Measurements from ENCODE around the gene CNST. TPM values are rescaled to one million over a fixed set of nuclear protein-coding genes. Genes with fewer than 3 reads are reported as not detected.
"Not testable (repeated sequence)": the region's sequence is repeated elsewhere in the genome, so short reads cannot be mapped to it uniquely, and the experiment has no call there.

CNST gene
- total RNA-seq, 6 experiments from 2014 or later: 9.8 to 21.7 (median 14.6) TPM

- WGBS (ENCODE audit: insufficient coverage, low coverage, low lambda C conversion rate, missing lambda C conversion rate): 75% methylated on average over 4 of the region's 4 CpGs
- H3K4me3 ChIP-seq: no peak overlapping the region
- H3K36me3 ChIP-seq: peaks cover 0 to 5% (median 2%) of the 10 kb centered on the region in 4 donors
- TF ChIP-seq CTCF (IDR thresholded peaks at IDR 0.05): no peak
- no peak overlapping the region for H3K27ac ChIP-seq
- DNase-seq (no peak), ATAC-seq (no peak)
- no peaks in the 10 kb centered on the region for H3K9me3 ChIP-seq
- H3K27me3 ChIP-seq: no peaks in the 10 kb centered on the region
- intact Hi-C loops (cut with DNase I): no loop called here
- no peaks in the 10 kb centered on the region for H3K4me1 ChIP-seq
Observed at GRCh38 chr1:246599315-246599714, 33.1 kb downstream of the CNST start.

GRCh38 chr1:246600579-246600978 is 34.3 kb downstream of the CNST start:
- H3K9me3 ChIP-seq: no peaks in the 10 kb centered on the region
- DNase-seq (no peak), ATAC-seq (no peak)
- TF ChIP-seq POLR2A (IDR thresholded peaks at IDR 0.05) (no peak), CTCF (IDR thresholded peaks at IDR 0.05) (no peak)
- no peaks in the 10 kb centered on the region for H3K27me3 ChIP-seq
- H3K36me3 ChIP-seq: no peaks in the 10 kb centered on the region
- H3K27ac ChIP-seq: no peak overlapping the region
- intact Hi-C loops (cut with DNase I): no loop called here
- no peak overlapping the region for H3K4me3 ChIP-seq
- WGBS (ENCODE audit: insufficient coverage, low coverage, low lambda C conversion rate, missing lambda C conversion rate): 88% methylated on average over 2 of the region's 2 CpGs
- H3K4me1 ChIP-seq: no peaks in the 10 kb centered on the region

GRCh38 chr1:246602194-246602593 is 35.9 kb downstream of the CNST start:
- H3K27ac ChIP-seq: no peak overlapping the region
- 75% methylated on average over 2 of the region's 3 CpGs for WGBS (ENCODE audit: insufficient coverage, low coverage, low lambda C conversion rate, missing lambda C conversion rate)
- H3K4me1 ChIP-seq: no peaks in the 10 kb centered on the region
- no peaks in the 10 kb centered on the region for H3K27me3 ChIP-seq
- H3K9me3 ChIP-seq: no peaks in the 10 kb centered on the region
- ATAC-seq (no peak), DNase-seq (no peak)
- H3K36me3 ChIP-seq: no peaks in the 10 kb centered on the region
- intact Hi-C loops (cut with DNase I): no loop called here
- H3K4me3 ChIP-seq: no peak overlapping the region
- TF ChIP-seq POLR2A (IDR thresholded peaks at IDR 0.05) (no peak), CTCF (IDR thresholded peaks at IDR 0.05) (no peak)

GRCh38 chr1:246605231-246605630 is 39.0 kb downstream of the CNST start:
- H3K27me3 ChIP-seq; intact Hi-C loops (cut with DNase I); H3K4me3 ChIP-seq; H3K27ac ChIP-seq; H3K4me1 ChIP-seq; H3K9me3 ChIP-seq; DNase-seq; ATAC-seq; H3K36me3 ChIP-seq: not testable (repeated sequence)
- whole genome bisulfite sequencing (ENCODE audit: insufficient coverage, low coverage, low lambda C conversion rate, missing lambda C conversion rate): 97% methylated on average over 5 of the region's 19 CpGs

- H3K27ac ChIP-seq: no peak overlapping the region
- no peaks in the 10 kb centered on the region for H3K36me3 ChIP-seq
- ATAC-seq (no peak), DNase-seq (peak in 1 of 3 donors; percentile 26)
- peaks cover 0 to 7% (median 2%) of the 10 kb centered on the region in 4 donors for H3K4me1 ChIP-seq
- 100% methylated on average over 3 of the region's 19 CpGs for WGBS (ENCODE audit: insufficient coverage, low coverage, low lambda C conversion rate, missing lambda C conversion rate)
- no peaks in the 10 kb centered on the region for H3K27me3 ChIP-seq
- H3K9me3 ChIP-seq: no peaks in the 10 kb centered on the region
- no peak overlapping the region for H3K4me3 ChIP-seq
- intact Hi-C loops (cut with DNase I): no loop called here
- TF ChIP-seq POLR2A (IDR thresholded peaks at IDR 0.05) (no peak), CTCF (IDR thresholded peaks at IDR 0.05) (no peak)
Observed at GRCh38 chr1:246607462-246607861, 41.2 kb downstream of the CNST start.
